ENCODE measurements around the gene STX7. TPM values are rescaled to one million over a fixed set of nuclear protein-coding genes. Genes with fewer than 3 reads are reported as not detected.

Gene STX7
- polyA plus RNA-seq, 3 donors: 49.7 to 85.1 (median 81.7) TPM

GRCh38 chr6:132495604-132496079 is 17.3 kb downstream of the STX7 start:
- Mint-ChIP-seq H3K4me3 (no peak overlapping the region), H3K9me3 (peaks cover 0 to 3% (median 0%) of the 10 kb centered on the region in 7 donors), H3K4me1 (peaks cover 61% of the 10 kb centered on the region), H3K27me3 (ENCODE audit: low read depth in 3 of 3) (peaks cover 0 to 2% (median 0%) of the 10 kb centered on the region in 3 donors), H3K27ac (peak overlapping the region in 1 of 7 donors; percentile 43), H3K36me3 (peaks cover 40 to 49% of the 10 kb centered on the region in 2 donors)
- TF ChIP-seq CTCF (IDR thresholded peaks at IDR 0.05): no peak
- peaks cover 45 to 76% of the 10 kb centered on the region in 2 donors for H3K4me1 ChIP-seq (ENCODE audit: control insufficient read depth in 1 of 2, insufficient read depth in 2 of 2, low read length in 2 of 2)
- H3K4me3 ChIP-seq (replicated peaks in 1 of 3; ENCODE audit: low read depth in 2 of 3, low read length in 3 of 3): no peak overlapping the region
- intact Hi-C loops (cut with micrococcal nuclease): no loop called here
- no peaks in the 10 kb centered on the region for H3K27me3 ChIP-seq (ENCODE audit: control insufficient read depth in 2 of 2, insufficient read depth in 2 of 2, low read length in 2 of 2)
- no peak for DNase-seq
- peaks cover 100% of the 10 kb centered on the region for H4K20me1 ChIP-seq (ENCODE audit: insufficient read depth, low read length)
- peaks cover 97% of the 10 kb centered on the region for H3K79me2 ChIP-seq (ENCODE audit: insufficient read depth, low read length)
- peaks cover 21 to 68% of the 10 kb centered on the region in 2 donors for H3K36me3 ChIP-seq (replicated peaks in 1 of 2; ENCODE audit: control insufficient read depth in 1 of 2, insufficient read depth in 2 of 2, low read length in 2 of 2)
- H2AFZ ChIP-seq (ENCODE audit: insufficient read depth, low read depth, low read length, poor library complexity, severe bottlenecking): no peak overlapping the region
- 80% methylated on average over 1 of the region's 2 CpGs for WGBS (ENCODE audit: insufficient coverage)
- H3K9me3 ChIP-seq (replicated peaks in 1 of 2; ENCODE audit: control insufficient read depth in 1 of 2, insufficient read depth in 1 of 2, low read length in 2 of 2): no peaks in the 10 kb centered on the region
- peak overlapping the region; percentile 4 for H3K9ac ChIP-seq (ENCODE audit: insufficient read depth, low read length, poor library complexity, severe bottlenecking)
- H3K27ac ChIP-seq (ENCODE audit: low read depth in 1 of 2, low read length in 2 of 2): peak overlapping the region in 1 of 2 donors; percentile 72
- no peak overlapping the region for H3K4me2 ChIP-seq (replicated peaks; ENCODE audit: extremely low read depth, low read length, poor library complexity, severe bottlenecking)

GRCh38 chr6:132494954-132495353 is 18.0 kb downstream of the STX7 start:
- WGBS (ENCODE audit: insufficient coverage): no CpG with 5 or more reads among the region's 2 CpGs
- intact Hi-C loops (cut with micrococcal nuclease): no loop called here
- H2AFZ ChIP-seq (ENCODE audit: insufficient read depth, low read depth, low read length, poor library complexity, severe bottlenecking): no peak overlapping the region
- peaks cover 100% of the 10 kb centered on the region for H4K20me1 ChIP-seq (ENCODE audit: insufficient read depth, low read length)
- H3K9ac ChIP-seq (ENCODE audit: insufficient read depth, low read length, poor library complexity, severe bottlenecking): no peak overlapping the region
- H3K27me3 Mint-ChIP-seq (ENCODE audit: low read depth in 3 of 3): peaks cover 0 to 2% (median 0%) of the 10 kb centered on the region in 3 donors
- H3K27me3 ChIP-seq (ENCODE audit: control insufficient read depth in 2 of 2, insufficient read depth in 2 of 2, low read length in 2 of 2): no peaks in the 10 kb centered on the region
- H3K9me3 Mint-ChIP-seq: peaks cover 0 to 3% (median 0%) of the 10 kb centered on the region in 7 donors
- peaks cover 47 to 76% of the 10 kb centered on the region in 2 donors for H3K4me1 ChIP-seq (ENCODE audit: control insufficient read depth in 1 of 2, insufficient read depth in 2 of 2, low read length in 2 of 2)
- DNase-seq: no peak
- peaks cover 55% of the 10 kb centered on the region for H3K4me1 Mint-ChIP-seq
- H3K9me3 ChIP-seq (replicated peaks in 1 of 2; ENCODE audit: control insufficient read depth in 1 of 2, insufficient read depth in 1 of 2, low read length in 2 of 2): no peaks in the 10 kb centered on the region
- H3K4me3 Mint-ChIP-seq: no peak overlapping the region
- peak overlapping the region in 1 of 2 donors; percentile 72 for H3K27ac ChIP-seq (ENCODE audit: low read depth in 1 of 2, low read length in 2 of 2)
- peaks cover 36 to 44% of the 10 kb centered on the region in 2 donors for H3K36me3 Mint-ChIP-seq
- peak overlapping the region in 3 of 7 donors; percentile 5 to 70 (median 48) for H3K27ac Mint-ChIP-seq
- peaks cover 15 to 63% of the 10 kb centered on the region in 2 donors for H3K36me3 ChIP-seq (replicated peaks in 1 of 2; ENCODE audit: control insufficient read depth in 1 of 2, insufficient read depth in 2 of 2, low read length in 2 of 2)
- no peak overlapping the region for H3K4me2 ChIP-seq (replicated peaks; ENCODE audit: extremely low read depth, low read length, poor library complexity, severe bottlenecking)
- no peak overlapping the region for H3K4me3 ChIP-seq (replicated peaks in 1 of 3; ENCODE audit: low read depth in 2 of 3, low read length in 3 of 3)
- peaks cover 97% of the 10 kb centered on the region for H3K79me2 ChIP-seq (ENCODE audit: insufficient read depth, low read length)
- no peak for TF ChIP-seq CTCF (IDR thresholded peaks at IDR 0.05)

All from CD14-positive monocyte (primary cell).